NT2/D1 (cell line): ENCODE measurements around the gene MFAP2.

Experiments
- SUZ12 ChIP-seq: IDR thresholded peaks from 2 replicates; pipeline ENCODE4 v1.6.1; 2011; ENCODE audit not compliant: insufficient read length, insufficient read depth; ENCODE audit errors: extremely low read depth
- YY1 ChIP-seq: IDR thresholded peaks from 2 replicates; pipeline ENCODE4 v1.6.1; 2011; ENCODE audit not compliant: insufficient read length, insufficient read depth
- ZNF274 ChIP-seq: IDR thresholded peaks from 2 replicates; pipeline ENCODE4 v1.6.1; 2011; ENCODE audit warnings: mild to moderate bottlenecking, low read depth, low read length

DNA sequence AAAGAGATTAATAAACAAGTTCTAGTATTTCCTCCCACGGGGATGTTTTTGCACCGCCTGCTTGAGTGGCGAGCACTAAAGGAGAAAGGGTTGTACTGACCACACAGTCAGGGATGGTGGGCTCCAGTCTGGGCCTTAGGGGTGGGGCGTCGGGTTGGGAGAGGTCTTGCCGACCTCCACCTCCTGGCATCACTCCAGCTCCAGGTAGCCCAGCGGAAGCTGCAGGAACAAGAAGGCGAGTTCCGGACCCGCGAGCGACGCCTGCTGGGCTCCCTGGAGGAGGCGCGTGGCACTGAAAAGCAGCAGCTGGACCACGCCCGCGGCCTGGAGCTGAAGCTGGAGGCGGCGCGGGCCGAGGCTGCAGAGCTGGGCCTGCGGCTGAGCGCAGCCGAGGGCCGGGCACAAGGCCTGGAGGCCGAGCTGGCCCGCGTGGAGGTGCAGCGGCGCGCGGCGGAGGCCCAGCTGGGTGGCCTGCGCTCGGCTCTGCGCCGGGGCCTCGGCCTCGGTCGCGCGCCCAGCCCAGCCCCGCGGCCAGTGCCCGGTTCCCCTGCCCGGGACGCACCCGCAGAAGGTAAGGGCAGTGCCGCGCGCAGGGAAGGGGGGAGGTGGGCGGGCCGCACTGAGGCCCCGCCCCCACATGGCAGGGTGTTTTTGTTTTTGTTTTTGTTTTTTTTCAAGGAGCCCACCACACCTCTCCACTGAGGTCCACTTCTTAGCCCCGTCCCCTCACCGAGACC lies 19.7 kb downstream of the MFAP2 start:
- TF ChIP-seq SUZ12 (no peak), ZNF274 (no peak), YY1 (no peak)
